GM19438 (cell line): ENCODE data around the gene MDH2.
"Not testable (repeated sequence)": the region's sequence is repeated elsewhere in the genome, so short reads cannot be mapped to it uniquely, and the experiment has no call there.

ENCODE experiments used
- ATAC-seq: cut with Tn5 transposase; IDR thresholded peaks from one replicate; pipeline ENCODE4 v1.9.1; 2021; ENCODE audit warnings: low read depth; ENCODE audit not compliant: unreplicated experiment

MDH2 gene

DNA sequence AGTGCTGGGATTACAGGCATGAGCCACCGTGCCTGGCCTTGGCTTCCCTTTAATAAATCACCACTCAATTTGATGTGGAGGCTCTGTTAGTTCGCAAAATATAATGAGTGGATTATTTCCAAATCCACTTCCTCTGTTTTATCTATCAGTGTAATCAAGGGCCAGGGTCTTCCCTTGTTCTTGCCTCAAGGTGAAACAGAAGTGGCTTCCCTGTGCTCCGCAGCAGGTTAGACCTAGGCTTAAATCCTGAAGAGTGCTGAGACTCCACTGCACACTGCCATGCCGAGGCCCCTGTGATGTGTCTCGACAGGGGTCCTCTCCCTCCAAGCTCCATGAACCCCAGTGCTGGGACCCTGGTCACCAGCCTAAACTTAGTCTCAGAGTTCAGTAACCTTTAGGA lies 59.0 kb downstream of the MDH2 start:
- ATAC-seq, result no peak

DNA sequence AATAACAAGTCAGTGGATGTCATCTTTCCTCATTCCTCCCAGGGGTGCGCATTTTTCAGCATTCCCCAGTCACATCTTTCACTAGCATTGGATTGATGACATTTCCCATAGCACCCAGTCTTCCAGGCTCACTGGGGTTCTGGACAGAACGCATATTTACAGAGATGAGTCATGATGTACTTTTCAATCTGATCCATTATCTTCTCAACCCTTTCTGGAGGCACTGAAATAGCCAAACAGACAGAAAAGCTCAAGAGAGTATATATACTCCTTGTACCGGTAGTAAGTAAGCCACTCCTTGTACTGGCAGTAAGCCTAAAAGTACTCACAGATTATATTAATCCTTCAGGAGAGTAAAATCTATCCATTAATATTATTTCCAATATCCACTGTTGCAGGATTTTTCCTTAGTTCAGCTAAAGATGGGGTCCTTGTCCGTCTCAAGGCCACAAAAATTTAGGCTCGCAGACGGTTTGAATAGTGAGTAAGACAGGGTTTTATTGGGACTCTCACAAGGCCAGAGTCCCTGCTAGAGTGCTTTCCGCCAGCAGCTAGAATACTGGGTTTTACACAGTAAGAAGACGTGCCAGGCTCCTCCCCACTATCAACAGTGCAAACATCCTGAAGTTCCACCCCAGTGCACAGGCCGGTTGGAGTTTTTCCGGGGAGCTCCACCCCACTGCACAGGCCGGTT lies 60.8 kb downstream of the MDH2 start:
- ATAC-seq, result no peak

DNA sequence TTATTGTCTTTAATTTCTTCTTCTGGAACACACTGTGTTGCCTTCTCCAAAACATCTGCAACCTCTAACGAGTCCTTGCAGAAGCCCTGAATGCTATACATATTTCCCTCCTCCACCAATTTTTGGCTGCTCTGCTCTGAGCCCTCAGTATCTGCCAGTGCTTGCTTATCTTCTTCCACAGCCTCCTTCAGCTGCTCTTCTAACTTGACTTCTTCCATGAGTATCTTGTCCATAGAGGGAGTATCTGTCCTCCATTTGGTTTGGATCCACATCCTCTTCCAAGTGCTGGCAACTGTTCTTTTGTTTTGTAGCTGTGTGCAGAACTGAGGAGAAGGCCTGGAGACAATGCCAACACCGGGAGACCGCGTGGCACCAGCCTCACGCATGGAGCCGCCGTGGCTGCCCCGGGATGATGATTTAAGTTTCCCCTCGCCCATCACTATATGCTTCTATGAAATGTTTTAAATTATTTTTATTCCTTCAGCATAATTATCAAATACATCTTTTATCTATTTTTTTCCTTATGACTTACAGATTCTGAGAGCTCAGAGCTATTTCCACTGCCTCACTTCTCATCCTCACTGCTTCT lies 65.2 kb downstream of the MDH2 start:
- not testable (repeated sequence) for ATAC-seq

DNA sequence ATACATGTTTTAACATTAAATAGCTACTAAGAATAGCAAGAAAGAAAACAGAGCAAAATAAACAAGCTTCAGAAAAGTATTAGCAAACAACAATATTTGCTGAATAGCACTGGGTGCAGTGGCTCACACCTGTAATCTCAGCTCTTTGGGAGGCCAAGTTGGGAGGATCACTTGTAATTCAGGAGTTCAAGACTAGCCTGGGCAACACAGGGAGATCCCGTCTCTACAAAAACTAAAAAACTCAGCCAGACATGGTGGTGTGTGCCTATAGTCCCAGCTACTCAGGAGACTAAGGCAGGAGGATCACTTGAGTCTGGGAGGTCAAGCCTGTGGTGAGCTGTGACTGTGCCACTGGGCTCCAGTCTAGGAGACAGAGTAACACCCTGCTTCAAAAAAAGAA lies 66.8 kb downstream of the MDH2 start:
- not testable (repeated sequence) for ATAC-seq
